ENCODE results near the gene SMR3B.

DNA sequence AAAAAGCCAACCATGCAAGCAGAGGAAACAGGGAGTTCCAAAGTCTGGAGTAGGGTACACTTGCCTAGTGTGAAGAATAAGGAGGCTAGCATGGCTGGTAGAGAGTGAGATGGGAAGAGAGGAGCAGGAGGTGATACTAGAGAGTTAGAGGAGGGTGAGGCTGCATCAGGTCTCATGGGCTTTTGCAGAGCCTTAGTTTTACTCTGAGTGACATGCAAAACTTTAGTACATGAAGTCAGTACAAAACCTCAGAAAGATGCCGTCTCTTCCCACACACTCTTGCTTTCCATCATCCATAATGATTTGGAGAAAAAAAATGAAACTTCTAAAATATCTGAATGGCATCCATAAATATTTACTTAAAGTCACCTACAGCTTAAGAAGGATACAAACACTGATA, 19.8 kb downstream of the SMR3B start:
- TF ChIP-seq, protein P1, sequence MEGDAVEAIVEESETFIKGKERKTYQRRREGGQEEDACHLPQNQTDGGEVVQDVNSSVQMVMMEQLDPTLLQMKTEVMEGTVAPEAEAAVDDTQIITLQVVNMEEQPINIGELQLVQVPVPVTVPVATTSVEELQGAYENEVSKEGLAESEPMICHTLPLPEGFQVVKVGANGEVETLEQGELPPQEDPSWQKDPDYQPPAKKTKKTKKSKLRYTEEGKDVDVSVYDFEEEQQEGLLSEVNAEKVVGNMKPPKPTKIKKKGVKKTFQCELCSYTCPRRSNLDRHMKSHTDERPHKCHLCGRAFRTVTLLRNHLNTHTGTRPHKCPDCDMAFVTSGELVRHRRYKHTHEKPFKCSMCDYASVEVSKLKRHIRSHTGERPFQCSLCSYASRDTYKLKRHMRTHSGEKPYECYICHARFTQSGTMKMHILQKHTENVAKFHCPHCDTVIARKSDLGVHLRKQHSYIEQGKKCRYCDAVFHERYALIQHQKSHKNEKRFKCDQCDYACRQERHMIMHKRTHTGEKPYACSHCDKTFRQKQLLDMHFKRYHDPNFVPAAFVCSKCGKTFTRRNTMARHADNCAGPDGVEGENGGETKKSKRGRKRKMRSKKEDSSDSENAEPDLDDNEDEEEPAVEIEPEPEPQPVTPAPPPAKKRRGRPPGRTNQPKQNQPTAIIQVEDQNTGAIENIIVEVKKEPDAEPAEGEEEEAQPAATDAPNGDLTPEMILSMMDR (IDR thresholded peaks at IDR 0.05): no peak
- no peak for TF ChIP-seq POLR2A (IDR thresholded peaks at IDR 0.05)
